ENCODE data around the gene VIPR2. TPM values are rescaled to one million over a fixed set of nuclear protein-coding genes. Genes with fewer than 3 reads are reported as not detected.

Gene VIPR2
- polyA plus RNA-seq, 3 donors = 1.2 to 5.2 (median 4.6) TPM

DNA sequence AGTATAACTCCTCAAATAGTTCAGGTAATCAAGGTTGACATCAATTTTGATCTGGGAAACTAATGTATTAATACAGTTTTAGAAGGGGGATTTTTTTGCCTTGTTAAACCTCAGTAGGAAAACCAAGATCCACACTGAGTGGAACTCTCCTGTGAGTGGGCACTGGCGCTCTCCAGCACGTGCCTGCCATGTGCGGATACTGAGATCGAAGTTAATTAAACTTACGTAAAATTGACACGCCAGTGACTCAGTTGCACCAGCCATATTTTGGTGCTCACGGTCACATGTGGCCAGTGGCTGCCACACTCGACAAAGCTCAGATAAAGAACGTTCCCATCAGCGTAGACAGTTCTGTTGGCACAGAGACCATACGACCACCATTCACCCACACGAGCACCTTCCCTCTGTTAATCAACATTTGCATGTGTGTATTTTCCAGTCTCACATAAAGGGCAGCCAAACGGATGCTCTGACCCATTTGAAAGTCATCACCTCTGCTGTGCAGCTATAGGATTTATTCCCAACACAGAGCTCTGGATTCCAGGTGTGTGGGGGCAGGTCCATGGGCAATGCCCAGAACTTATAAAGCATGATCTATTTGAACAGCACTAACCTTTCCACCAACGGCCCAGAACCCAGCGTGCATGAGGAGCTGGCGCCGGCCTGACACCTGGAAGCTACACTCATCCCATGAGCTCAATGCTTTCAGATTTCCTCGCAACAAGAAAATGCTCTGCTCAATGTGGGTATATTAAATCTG is 77.7 kb downstream of the VIPR2 start:
- no peak overlapping the region for H3K27ac ChIP-seq (ENCODE audit: low read depth, low read length)
- WGBS, 3 donors = 89 to 95% (median 91%) methylated on average over 18 of the region's 18 CpGs

DNA sequence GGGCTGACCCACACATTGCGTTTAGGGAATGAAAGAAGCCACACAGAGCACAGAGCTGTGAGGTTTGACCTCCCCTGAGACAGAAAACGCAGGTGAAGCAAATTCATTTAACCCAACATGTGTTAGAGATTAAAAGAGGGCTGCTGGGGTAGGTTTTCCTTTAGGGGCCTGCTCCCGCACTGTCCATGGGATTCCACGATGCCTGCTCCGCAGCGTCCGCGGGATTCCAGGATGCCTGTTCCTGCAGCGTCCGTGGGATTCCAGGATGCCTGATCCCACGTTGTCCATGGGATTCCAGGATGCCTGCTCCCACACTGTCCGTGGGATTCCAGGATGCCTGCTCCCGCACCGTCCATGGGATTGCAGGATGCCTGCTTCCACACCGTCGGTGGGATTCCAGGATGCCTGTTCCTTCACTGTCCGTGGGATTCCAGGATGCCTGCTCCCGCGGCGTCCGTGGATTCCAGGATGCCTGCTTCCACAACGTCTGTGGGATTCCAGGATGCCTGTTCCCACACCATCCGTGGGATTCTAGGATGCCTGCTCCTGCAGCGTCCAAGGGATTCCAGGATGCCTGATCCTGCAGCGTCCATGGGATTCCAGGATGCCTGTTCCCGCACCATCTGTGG is 78.7 kb downstream of the VIPR2 start:
- WGBS, 3 donors = 89 to 91% (median 91%) methylated on average over 26 of the region's 26 CpGs
- H3K27ac ChIP-seq (ENCODE audit: low read depth, low read length) = no peak overlapping the region

DNA sequence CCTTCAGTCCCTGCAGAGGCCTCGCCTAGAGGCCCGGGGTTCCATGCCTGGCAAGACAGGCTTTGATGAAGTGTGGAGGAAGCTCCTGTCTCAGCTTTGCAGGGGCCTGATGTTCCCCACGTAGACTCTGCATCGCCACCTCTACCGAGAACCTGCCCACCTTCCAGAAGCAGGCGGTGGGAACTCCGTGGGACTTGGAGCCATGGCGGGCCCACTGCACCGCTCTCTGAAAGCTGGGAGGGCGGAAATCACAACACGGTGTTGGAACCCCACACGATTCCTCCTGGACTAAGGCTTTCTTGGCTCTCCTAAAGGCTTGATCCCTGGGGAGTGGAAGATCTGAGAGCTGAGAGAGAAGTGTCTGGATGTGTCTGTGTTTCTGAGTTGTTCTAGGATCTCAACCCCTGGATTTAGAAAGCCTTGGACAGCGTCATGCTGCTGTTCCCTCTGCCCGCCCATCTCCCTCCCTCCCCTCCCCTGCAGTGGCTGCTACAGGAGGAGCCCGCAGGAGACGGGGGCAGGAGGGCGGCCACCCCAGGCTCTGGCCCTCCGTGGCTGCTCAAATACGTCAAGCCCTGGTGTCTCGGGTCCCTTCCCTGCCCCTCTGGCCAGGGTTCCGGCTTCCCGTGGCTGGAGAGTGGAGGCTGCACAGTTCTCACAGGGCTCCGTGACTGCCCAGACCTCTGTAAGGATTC is 79.7 kb downstream of the VIPR2 start:
- 74 to 84% (median 79%) methylated on average over 23 of the region's 23 CpGs for WGBS, 3 donors
- no peak overlapping the region for H3K27ac ChIP-seq (ENCODE audit: low read depth, low read length)

DNA sequence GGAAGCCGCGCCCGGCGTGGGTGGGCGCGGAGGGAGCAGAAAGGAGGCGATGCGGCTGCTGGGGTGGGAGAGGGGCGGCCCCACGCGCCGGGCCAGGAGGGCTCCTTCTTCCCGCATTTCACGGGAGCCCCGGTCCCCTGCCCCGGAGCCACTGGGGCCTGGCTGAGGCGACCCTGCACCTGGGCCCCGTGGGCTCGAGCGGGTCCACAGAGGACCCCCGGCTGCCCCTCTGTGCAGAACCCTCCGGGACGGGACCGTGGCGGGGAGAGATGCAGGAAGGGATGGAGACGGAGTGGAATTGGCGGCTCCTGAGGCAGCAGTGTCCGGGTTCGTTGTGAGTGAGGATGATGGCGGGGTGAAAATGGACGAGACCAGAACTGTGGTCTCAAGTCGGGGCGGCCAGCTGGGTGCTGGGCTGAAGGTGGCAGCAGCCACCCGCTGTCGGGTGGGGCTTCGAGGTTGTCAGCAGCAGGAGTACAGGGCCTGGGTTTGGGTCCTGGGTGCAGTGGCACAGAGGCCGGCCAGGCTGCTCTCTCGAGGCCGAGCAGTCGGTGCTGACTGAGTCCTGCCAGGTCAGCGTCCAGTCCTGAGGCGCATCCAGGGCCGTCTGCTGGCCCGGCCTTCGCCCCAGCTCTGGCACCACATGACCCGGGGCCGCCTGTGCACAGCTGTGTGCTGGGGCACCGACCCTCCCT is 80.4 kb downstream of the VIPR2 start:
- H3K27ac ChIP-seq (ENCODE audit: low read depth, low read length) = no peak overlapping the region

DNA sequence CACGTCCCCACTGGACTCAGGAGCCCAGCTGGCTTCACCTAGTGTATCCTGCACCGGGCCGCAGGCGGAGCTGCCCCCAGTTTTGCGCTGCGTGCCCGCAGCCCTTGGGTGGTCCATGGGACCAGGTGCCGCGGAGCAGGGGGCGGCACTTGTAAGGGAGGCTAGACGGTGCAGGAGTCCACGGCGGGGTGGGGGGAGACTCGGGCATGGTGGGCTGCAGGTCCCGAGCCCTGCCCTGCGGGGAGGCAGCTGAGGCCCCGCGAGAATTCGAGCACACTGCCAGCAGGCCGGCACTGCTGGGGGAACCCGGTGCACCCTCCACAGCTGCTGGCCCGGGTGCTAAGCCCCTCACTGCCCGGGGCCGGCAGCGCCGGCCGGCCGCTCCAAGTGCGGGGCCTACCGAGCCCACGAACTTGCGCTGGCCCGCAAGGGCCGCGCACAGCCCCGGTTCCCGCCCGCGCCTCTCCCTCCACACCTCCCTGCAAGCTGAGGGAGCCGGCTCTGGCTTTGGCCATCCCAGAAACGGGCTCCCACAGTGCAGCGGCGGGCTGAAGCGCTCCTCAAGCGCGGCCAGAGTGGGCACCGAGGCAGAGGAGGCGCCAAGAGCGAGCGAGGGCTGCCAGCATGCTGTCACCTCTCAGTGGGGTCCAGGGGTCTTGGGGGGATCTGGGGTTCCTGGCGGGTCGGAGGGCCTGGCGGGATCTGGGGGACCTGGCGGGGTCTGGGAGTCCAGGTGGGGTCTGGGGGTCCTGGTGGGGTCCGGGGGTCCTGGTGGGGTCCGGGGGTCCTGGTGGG is 81.4 kb downstream of the VIPR2 start:
- H3K27ac ChIP-seq (ENCODE audit: low read depth, low read length) = no peak overlapping the region
- 94 to 95% (median 95%) methylated on average over 41 to 56 of the region's 56 CpGs for WGBS, 3 donors

More for the DNA sequence above, 80.4 kb downstream of the VIPR2 start:
- 91 to 96% (median 94%) methylated on average over 44 to 48 of the region's 48 CpGs for WGBS, 3 donors

DNA sequence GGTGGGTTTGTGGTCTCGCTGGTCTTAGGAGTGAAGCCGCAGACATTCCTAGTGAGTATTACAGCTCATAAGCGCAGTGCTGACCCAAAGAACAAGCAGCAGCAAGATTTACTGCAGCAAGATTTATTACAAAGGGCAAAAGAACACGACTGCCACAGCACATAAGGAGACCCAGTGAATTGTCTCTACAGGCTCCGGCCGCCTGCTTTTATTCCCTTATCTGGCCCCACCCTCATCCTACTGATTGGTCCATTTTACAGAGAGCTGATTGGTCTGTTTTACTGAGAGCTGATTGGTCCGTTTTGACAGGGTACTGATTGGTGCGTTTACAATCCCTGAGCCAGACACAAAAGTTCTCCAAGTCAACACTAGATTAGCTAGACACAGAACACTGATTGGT is 82.1 kb downstream of the VIPR2 start:
- no peak overlapping the region for H3K27ac ChIP-seq (ENCODE audit: low read depth, low read length)
- WGBS, 3 donors = 90 to 96% (median 94%) methylated on average over 8 of the region's 8 CpGs

DNA sequence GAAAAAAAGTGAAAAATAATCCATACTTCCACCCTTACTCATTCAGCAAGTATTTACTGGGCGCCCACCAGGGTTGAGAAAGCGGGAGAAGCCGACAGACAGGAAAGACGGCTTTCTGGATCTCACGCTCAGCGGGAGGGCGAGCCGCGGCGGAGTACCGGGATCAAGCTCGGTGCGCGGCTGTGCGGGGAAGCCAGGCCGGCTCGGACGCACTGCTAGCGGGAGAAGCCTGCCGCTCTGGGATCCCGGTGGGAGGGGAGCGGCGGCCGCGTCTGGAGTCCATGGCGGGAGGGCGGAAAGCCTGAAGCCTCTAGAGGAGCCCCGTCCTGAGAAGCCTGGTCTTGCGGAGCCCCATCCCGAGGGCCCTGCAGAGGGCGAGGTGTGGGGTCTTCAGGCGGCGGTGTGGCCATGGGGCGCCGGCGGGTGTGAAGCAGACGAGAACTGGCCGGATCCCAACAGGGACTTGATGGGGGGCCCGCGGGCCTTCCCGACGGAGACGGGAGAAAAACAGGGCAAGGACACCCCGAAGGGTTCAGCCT is 82.9 kb downstream of the VIPR2 start:
- no peak overlapping the region for H3K27ac ChIP-seq (ENCODE audit: low read depth, low read length)
- WGBS, 3 donors = 51 to 74% (median 61%) methylated on average over 39 to 44 of the region's 44 CpGs

DNA sequence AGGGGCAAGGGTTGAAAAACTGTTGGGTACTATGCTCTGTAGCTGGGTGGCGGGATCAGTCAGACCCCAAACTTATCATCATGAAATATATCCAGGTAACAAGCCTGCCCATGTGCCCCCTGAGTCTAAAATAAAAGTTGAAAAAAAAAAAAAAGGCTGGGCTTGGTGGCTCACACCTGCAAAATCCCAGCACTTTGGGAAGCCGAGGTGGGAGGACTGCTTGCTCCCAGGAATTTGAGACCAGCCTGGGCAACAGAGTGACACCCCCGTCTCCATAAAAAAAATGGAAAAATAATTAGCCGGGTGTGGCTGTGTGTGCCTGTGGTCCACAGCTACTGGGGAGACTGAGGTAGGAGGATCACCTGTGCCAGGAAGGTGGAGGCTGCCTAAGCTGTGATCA is 83.5 kb downstream of the VIPR2 start:
- H3K27ac ChIP-seq (ENCODE audit: low read depth, low read length) = no peak overlapping the region
- WGBS, 3 donors = 89 to 93% (median 90%) methylated on average over 4 of the region's 4 CpGs

DNA sequence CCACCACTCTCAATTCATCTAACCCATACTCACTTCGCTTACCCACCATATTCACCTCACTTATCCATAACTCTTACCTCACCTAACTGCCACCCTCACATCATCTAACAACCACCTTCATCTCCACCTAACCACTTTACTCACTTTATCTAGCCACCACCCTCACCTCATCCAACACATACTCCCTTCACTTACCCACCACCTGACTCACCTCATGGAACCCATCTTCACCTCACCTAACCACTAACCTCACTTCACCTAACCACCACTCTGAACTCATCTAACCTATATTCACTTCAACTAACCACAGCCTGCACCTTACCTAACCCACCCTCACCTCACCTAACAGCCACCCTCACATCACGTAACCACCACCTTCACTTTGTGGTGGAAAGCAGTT is 84.2 kb downstream of the VIPR2 start:
- no peak overlapping the region for H3K27ac ChIP-seq (ENCODE audit: low read depth, low read length)
- 92 to 97% (median 93%) methylated on average over 2 of the region's 2 CpGs for WGBS, 3 donors

DNA sequence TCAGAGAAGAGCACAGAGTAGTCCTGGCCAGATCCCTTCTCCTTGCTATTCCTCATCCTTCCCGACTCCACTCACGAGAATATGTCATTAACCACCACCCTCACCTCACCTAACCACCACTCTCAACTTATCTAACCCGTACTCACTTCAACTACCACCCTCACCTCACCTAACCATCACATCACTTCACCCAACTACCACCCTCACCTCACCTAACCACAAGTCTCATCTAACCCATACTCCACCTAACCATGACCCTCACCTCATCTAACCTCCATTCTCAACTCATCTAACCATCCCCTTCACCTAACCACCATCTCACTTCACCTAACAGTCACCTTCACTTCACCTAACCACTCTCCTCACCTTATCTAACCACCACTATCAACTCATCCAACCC is 85.0 kb downstream of the VIPR2 start:
- 91 to 98% (median 97%) methylated on average over 2 to 3 of the region's 3 CpGs for WGBS, 3 donors
- no peak overlapping the region for H3K27ac ChIP-seq (ENCODE audit: low read depth, low read length)

DNA sequence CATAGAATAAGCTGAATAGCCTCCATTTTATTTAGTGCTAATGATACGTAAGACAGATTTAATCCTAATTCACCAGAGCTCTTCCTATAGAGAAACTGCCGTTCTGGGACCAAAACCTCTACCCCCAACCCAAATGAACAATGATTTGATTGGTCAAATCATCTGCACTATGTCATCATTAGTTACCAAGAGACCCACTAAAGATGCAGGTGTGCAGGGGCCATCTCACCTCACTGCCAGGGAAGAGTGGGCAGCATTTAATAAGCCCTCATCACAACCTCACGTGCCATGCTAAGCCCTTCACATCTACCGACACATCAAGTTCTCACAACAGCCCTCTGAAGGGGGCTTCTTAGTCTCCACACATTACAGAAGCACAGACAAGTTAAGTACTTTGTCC is 87.0 kb downstream of the VIPR2 start:
- H3K27ac ChIP-seq (ENCODE audit: low read depth, low read length) = no peak overlapping the region
- 91 to 97% (median 93%) methylated on average over 4 of the region's 4 CpGs for WGBS, 3 donors

DNA sequence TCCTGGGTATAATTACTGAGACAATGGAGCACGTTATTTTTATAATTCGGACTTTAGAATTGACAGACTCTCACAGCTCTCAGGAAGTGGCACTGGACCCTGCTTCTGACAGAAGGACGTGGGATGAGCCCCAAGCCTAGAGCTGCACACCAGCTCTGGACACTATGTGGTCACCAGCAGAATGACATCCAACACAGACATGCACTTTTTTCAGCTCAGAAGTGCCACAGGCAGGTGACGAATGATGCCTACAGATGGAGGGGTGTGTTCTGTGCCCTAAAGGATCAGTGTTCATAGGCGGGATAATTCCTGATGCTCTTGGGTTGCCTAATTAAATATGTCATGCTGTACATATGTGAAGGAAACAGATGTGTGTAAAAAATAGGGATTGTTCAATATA is 87.9 kb downstream of the VIPR2 start:
- 71 to 85% (median 80%) methylated on average over 5 of the region's 5 CpGs for WGBS, 3 donors
- no peak overlapping the region for H3K27ac ChIP-seq (ENCODE audit: low read depth, low read length)

DNA sequence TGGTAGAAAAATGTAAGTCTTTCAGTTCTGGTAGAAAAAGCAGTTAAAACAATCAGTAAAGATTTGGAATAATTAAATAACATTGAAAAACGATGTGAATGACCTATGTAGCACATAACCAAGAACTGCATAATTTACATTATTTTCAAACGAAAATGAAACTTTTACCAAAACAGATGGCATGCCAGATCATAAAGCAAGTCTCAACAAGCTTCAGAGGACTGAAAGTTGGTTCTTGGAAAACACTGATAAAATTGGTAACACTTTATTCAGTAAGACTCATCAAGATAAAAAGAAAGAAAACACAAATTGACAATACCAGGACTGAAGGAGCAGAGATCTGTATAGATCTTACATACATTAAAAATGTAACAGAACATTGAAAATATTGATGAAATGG is 92.8 kb downstream of the VIPR2 start:
- 65 to 70% (median 67%) methylated on average over 2 of the region's 2 CpGs for WGBS, 3 donors
- no peak overlapping the region for H3K27ac ChIP-seq (ENCODE audit: low read depth, low read length)

DNA sequence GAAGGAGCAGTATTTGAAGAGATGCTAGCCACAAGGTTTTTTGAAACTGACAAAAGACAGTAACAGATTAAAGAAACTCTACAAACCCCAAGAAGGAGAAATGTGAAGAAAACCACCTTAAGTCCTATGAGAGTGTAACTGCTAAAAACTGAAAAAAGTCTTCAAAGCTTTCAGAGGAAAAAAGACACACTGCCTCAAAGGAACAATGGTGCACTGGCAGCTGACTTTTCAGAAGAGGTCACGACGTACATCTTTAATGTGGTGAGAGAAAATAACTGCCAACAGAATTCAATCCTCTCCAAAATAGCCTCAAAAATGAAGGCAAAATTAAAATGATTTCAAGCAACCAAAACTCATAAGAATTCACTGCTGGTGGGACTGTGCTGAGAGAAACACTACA is 94.0 kb downstream of the VIPR2 start:
- 82 to 91% (median 87%) methylated on average over 2 of the region's 2 CpGs for WGBS, 3 donors
- no peak overlapping the region for H3K27ac ChIP-seq (ENCODE audit: low read depth, low read length)

DNA sequence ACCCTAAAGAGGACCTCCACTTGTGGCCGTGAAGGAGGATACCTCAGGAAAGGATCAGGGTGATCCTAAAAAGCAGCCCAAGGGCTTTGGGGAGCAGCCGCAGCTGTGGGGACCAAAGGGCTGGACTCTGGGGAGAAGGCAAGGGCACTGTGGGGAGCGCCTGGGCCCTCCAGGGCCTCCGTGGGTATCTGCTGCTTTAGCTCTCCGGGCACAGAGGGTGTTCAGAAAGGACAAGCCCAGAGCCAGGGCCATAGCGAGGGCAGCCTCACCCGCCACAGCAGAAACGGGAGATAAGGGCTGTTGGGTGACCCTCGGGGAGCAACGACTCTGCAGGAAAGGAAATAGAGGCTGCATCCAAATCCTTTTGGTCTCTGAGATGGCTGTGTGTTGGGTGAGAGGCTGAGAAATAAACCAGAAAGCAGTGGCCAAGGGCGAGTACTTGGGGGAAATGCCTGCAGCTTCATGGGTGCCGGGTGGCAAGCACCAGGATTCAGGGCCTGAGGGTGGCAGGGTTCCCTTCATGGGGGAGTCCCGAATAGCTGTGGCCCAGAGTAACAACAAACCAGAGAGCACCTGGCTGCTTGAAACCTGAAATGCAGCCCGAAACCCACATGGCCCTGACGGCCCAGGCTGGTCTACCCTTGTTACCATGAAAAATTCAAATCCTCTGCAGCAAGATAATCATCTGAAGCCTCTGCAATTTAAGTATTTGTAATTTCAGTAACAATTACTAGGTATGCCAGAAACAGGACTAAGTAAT is 95.2 kb downstream of the VIPR2 start:
- no peak overlapping the region for H3K27ac ChIP-seq (ENCODE audit: low read depth, low read length)
- 88 to 91% (median 89%) methylated on average over 15 of the region's 15 CpGs for WGBS, 3 donors

DNA sequence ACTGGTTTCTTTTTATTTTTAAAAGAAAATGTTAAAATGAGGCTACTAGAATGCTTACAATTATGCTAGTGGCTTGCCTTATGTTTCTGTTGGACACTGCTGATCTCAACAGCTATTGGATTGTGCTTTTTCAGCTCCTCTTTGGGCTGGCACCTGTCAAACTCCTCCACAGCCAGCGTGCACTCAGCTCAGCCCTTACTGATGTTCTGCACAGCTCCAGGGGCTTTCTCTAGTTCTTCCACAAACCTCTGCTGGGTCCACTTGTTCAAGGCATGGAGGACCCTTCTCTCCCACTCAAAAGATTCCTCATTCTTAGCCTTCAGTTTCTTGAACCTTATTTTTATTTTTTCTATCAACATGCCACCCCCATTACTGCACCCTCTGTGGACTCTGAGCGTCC is 96.0 kb downstream of the VIPR2 start:
- 64 to 88% (median 87%) methylated on average over 2 of the region's 2 CpGs for WGBS, 3 donors

DNA sequence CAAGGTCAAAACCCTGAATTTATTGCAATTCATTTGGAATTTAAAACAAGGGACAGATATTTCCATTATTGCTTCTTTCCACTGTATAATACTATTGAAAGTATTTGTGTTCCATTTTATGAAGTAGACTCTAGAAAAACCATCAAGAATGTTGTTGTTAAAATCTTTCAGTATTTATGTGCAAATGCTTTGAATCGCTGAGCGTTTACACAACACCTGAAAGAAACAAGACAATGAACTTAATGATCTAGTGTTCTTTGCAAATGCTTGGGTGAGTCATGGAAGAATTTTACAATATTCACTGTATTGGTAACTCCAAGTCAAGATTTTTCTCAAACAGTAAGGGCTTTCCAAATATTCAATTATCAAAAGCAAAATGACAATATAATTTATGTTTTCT is 97.1 kb downstream of the VIPR2 start:
- WGBS, 3 donors = 90 to 92% (median 90%) methylated on average over 2 of the region's 2 CpGs
- no peak overlapping the region for H3K27ac ChIP-seq (ENCODE audit: low read depth, low read length)

More for the DNA sequence above, 96.0 kb downstream of the VIPR2 start:
- H3K27ac ChIP-seq (ENCODE audit: low read depth, low read length) = no peak overlapping the region
